ENCODE data around the gene GOLGA6L22.
"Not testable (repeated sequence)": the region's sequence is repeated elsewhere in the genome, so short reads cannot be mapped to it uniquely, and the experiment has no call there.

GRCh38 chr15:22418212-22418611, 40.5 kb upstream of the GOLGA6L22 start:
- TF ChIP-seq POLR2A, CTCF, POLR2AphosphoS5 (IDR thresholded peaks at IDR 0.05): not testable (repeated sequence)
